Activated CD8-positive, alpha-beta memory T cell treated with anti-CD3 and anti-CD28 coated beads, Interleukin-2, amount 10 ng/mL, durations not matched to agents 7 days and 5 days (primary cell): Measurements from ENCODE around the gene ARPC1B. TPM values are rescaled to one million over a fixed set of nuclear protein-coding genes. Genes with fewer than 3 reads are reported as not detected.
A peak's percentile ranks its signal among the peaks of the same experiment; 100 is the strongest.
"Not testable (repeated sequence)": the region's sequence is repeated elsewhere in the genome, so short reads cannot be mapped to it uniquely, and the experiment has no call there.

Experiments
- ATAC-seq: fragments of 150-1000 bp; cut with Tn5 transposase; one replicate; pipeline ENCODE4 v1.10.0; 2021; ENCODE audit warnings: moderate library complexity
- CTCF ChIA-PET: fragments of 350-600 bp; sonication (Branson Sonifier 250); formaldehyde crosslinking; loops from one replicate; lab custom pipeline; 2021; ENCODE audit warnings: antibody characterized with exemption; lab: Charles Lee
- DNase-seq: peaks from one replicate; pipeline ENCODE4 v3.0.0-alpha.2; 2020
- H3K27ac Mint-ChIP-seq: one replicate; pipeline ENCODE4 v1.8.0; 2021; ENCODE audit warnings: mild to moderate bottlenecking, mixed read lengths
- H3K27me3 Mint-ChIP-seq: one replicate; pipeline ENCODE4 v1.8.0; 2021; ENCODE audit warnings: mixed read lengths
- H3K36me3 Mint-ChIP-seq: one replicate; pipeline ENCODE4 v1.8.0; 2021; ENCODE audit warnings: mild to moderate bottlenecking, mixed read lengths
- H3K4me1 Mint-ChIP-seq: one replicate; pipeline ENCODE4 v1.8.0; 2021; ENCODE audit warnings: mixed read lengths
- H3K4me3 Mint-ChIP-seq: one replicate; pipeline ENCODE4 v1.8.0; 2021; ENCODE audit warnings: mild to moderate bottlenecking, moderate library complexity, mixed read lengths
- H3K9me3 Mint-ChIP-seq: one replicate; pipeline ENCODE4 v1.8.0; 2022; ENCODE audit warnings: low read depth, mixed read lengths
- total RNA-seq, 2 experiments: library from RNA; stranded (reverse); gene quantifications; one replicate each; pipeline ENCODE4 v1.2.3, GENCODE V29; 2021

Gene ARPC1B
- 100 to 1,000 TPM; 388 to 398 TPM for total RNA-seq

GRCh38 chr7:99374111-99375064, at the start of gene ARPC1B:
ARPC1B (plus strand) TSS chr7:99374730; CDS start chr7:99385715, 10,985 bp downstream.
- DNase-seq (peak; percentile 89), ATAC-seq (peak; percentile 72)
- peak within 1 kb of the TSS; percentile 79 for H3K4me3 Mint-ChIP-seq
- H3K9me3 Mint-ChIP-seq, result no peaks in the 10 kb centered on the region
- H3K4me1 Mint-ChIP-seq, result peaks cover 42% of the 10 kb centered on the region
- H3K36me3 Mint-ChIP-seq, result peaks cover 19% of the 10 kb centered on the region
- peak within 1 kb of the TSS; percentile 80 for H3K27ac Mint-ChIP-seq
- H3K27me3 Mint-ChIP-seq, result no peaks in the 10 kb centered on the region
- CTCF ChIA-PET, result interaction anchor here (1.0 kb wide), 1 partner anchor 17 kb away, joined by 3 read pairs; no protein-coding TSS in a partner anchor

GRCh38 chr7:99325001-99325493, 49.5 kb upstream of the ARPC1B start:
- ATAC-seq (no peak), DNase-seq (no peak)
- peaks cover 28% of the 10 kb centered on the region for H3K4me1 Mint-ChIP-seq
- peak overlapping the region; percentile 82 for H3K4me3 Mint-ChIP-seq
- H3K27ac Mint-ChIP-seq, result peak overlapping the region; percentile 72
- H3K36me3 Mint-ChIP-seq, result peaks cover 4% of the 10 kb centered on the region
- no peaks in the 10 kb centered on the region for H3K27me3 Mint-ChIP-seq
- CTCF ChIA-PET, result interaction anchor here (1.0 to 5.7 kb wide), 5 partner anchors 11 to 285 kb away, joined by 3 to 29 read pairs (median 4); no protein-coding TSS in a partner anchor
- H3K9me3 Mint-ChIP-seq, result no peaks in the 10 kb centered on the region

GRCh38 chr7:99325592-99326407, 48.7 kb upstream of the ARPC1B start, which contains the start of gene ARPC1A:
ARPC1A (plus strand) TSS chr7:99325898; CDS start chr7:99333354, 7,456 bp downstream.
- peaks cover 35% of the 10 kb centered on the region for H3K4me1 Mint-ChIP-seq
- DNase-seq (peak; percentile 93), ATAC-seq (peak; percentile 95)
- H3K27ac Mint-ChIP-seq, result peak within 1 kb of the TSS; percentile 72
- no peaks in the 10 kb centered on the region for H3K9me3 Mint-ChIP-seq
- no peaks in the 10 kb centered on the region for H3K27me3 Mint-ChIP-seq
- CTCF ChIA-PET, result interaction anchor here (1.0 to 5.7 kb wide), 6 partner anchors 12 to 286 kb away, joined by 3 to 29 read pairs (median 4); no protein-coding TSS in a partner anchor
- peak within 1 kb of the TSS; percentile 82 for H3K4me3 Mint-ChIP-seq
- peaks cover 7% of the 10 kb centered on the region for H3K36me3 Mint-ChIP-seq

- peaks cover 40% of the 10 kb centered on the region for H3K4me1 Mint-ChIP-seq
Observed at GRCh38 chr7:99326408-99326782, 48.1 kb upstream of the ARPC1B start.

GRCh38 chr7:99330314-99330961, 44.1 kb upstream of the ARPC1B start:
- not testable (repeated sequence) for H3K9me3 Mint-ChIP-seq
- Mint-ChIP-seq H3K4me3 (peak overlapping the region; percentile 26), H3K4me1 (peaks cover 47% of the 10 kb centered on the region)

More at GRCh38 chr7:99326408-99326782, 48.1 kb upstream of the ARPC1B start:
- H3K9me3 Mint-ChIP-seq, result no peaks in the 10 kb centered on the region
- no peak for DNase-seq
- ATAC-seq, result no peak
- CTCF ChIA-PET, result interaction anchor here (1.1 to 5.7 kb wide), 3 partner anchors 13 to 90 kb away, joined by 3 to 29 read pairs (median 4); no protein-coding TSS in a partner anchor
- peak overlapping the region; percentile 82 for H3K4me3 Mint-ChIP-seq
- H3K27ac Mint-ChIP-seq, result peak overlapping the region; percentile 72
- H3K27me3 Mint-ChIP-seq, result no peaks in the 10 kb centered on the region
- H3K36me3 Mint-ChIP-seq, result peaks cover 12% of the 10 kb centered on the region

GRCh38 chr7:99331002-99331401, 43.5 kb upstream of the ARPC1B start:
- H3K4me3 Mint-ChIP-seq, result no peak overlapping the region
- no peaks in the 10 kb centered on the region for H3K27me3 Mint-ChIP-seq
- peaks cover 47% of the 10 kb centered on the region for H3K4me1 Mint-ChIP-seq
- CTCF ChIA-PET, result no interaction called here
- DNase-seq, result no peak
- ATAC-seq, result no peak
- H3K9me3 Mint-ChIP-seq, result no peaks in the 10 kb centered on the region
- H3K36me3 Mint-ChIP-seq, result peaks cover 32% of the 10 kb centered on the region
- H3K27ac Mint-ChIP-seq, result peak overlapping the region; percentile 85

More at GRCh38 chr7:99330314-99330961, 44.1 kb upstream of the ARPC1B start:
- peak; percentile 31 for ATAC-seq
- peaks cover 32% of the 10 kb centered on the region for H3K36me3 Mint-ChIP-seq
- CTCF ChIA-PET, result interaction anchor here (0.7 to 1.2 kb wide), 3 partner anchors 9 to 32 kb away, joined by 3 to 6 read pairs (median 3); no protein-coding TSS in a partner anchor
- not testable (repeated sequence) for H3K27me3 Mint-ChIP-seq, DNase-seq
- H3K27ac Mint-ChIP-seq, result peak overlapping the region; percentile 85

GRCh38 chr7:99339595-99339994, 34.9 kb upstream of the ARPC1B start:
- peaks cover 10% of the 10 kb centered on the region for H3K4me1 Mint-ChIP-seq
- DNase-seq (no peak), ATAC-seq (no peak)
- H3K9me3 Mint-ChIP-seq, result no peaks in the 10 kb centered on the region
- H3K27ac Mint-ChIP-seq, result no peak overlapping the region
- H3K4me3 Mint-ChIP-seq, result no peak overlapping the region
- CTCF ChIA-PET, result interaction anchor here (0.5 to 1.4 kb wide), 3 partner anchors 10 to 22 kb away, joined by 3 to 4 read pairs (median 3); no protein-coding TSS in a partner anchor
- H3K36me3 Mint-ChIP-seq, result peaks cover 53% of the 10 kb centered on the region
- no peaks in the 10 kb centered on the region for H3K27me3 Mint-ChIP-seq

GRCh38 chr7:99340659-99341058, 33.9 kb upstream of the ARPC1B start:
- H3K27me3 Mint-ChIP-seq, result no peaks in the 10 kb centered on the region
- H3K27ac Mint-ChIP-seq, result no peak overlapping the region
- DNase-seq, result no peak
- peaks cover 10% of the 10 kb centered on the region for H3K4me1 Mint-ChIP-seq
- no peaks in the 10 kb centered on the region for H3K9me3 Mint-ChIP-seq
- CTCF ChIA-PET, result interaction anchor here (1.0 kb wide), 1 partner anchor 21 kb away, joined by 4 read pairs; no protein-coding TSS in a partner anchor
- H3K36me3 Mint-ChIP-seq, result peaks cover 51% of the 10 kb centered on the region
- no peak overlapping the region for H3K4me3 Mint-ChIP-seq
- ATAC-seq, result no peak

GRCh38 chr7:99344061-99344647, 30.4 kb upstream of the ARPC1B start:
- peaks cover 48% of the 10 kb centered on the region for H3K36me3 Mint-ChIP-seq
- H3K27me3 Mint-ChIP-seq, result no peaks in the 10 kb centered on the region
- H3K4me1 Mint-ChIP-seq, result peaks cover 10% of the 10 kb centered on the region
- no peak overlapping the region for H3K4me3 Mint-ChIP-seq
- DNase-seq (no peak), ATAC-seq (no peak)
- CTCF ChIA-PET, result no interaction called here
- H3K9me3 Mint-ChIP-seq, result no peaks in the 10 kb centered on the region
- H3K27ac Mint-ChIP-seq, result peak overlapping the region; percentile 15

- H3K27ac Mint-ChIP-seq, H3K4me3 Mint-ChIP-seq, H3K4me1 Mint-ChIP-seq, CTCF ChIA-PET, H3K27me3 Mint-ChIP-seq, DNase-seq, ATAC-seq, H3K9me3 Mint-ChIP-seq: not testable (repeated sequence)
- H3K36me3 Mint-ChIP-seq, result peaks cover 40% of the 10 kb centered on the region
Observed at GRCh38 chr7:99350641-99351040, 23.9 kb upstream of the ARPC1B start.

GRCh38 chr7:99352247-99352646, 22.3 kb upstream of the ARPC1B start:
- ATAC-seq (no peak), DNase-seq (no peak)
- no peak overlapping the region for H3K4me3 Mint-ChIP-seq
- H3K4me1 Mint-ChIP-seq, result no peaks in the 10 kb centered on the region
- H3K36me3 Mint-ChIP-seq, result peaks cover 39% of the 10 kb centered on the region
- H3K9me3 Mint-ChIP-seq, result no peaks in the 10 kb centered on the region
- CTCF ChIA-PET, result interaction anchor here (1.1 kb wide), 1 partner anchor 13 kb away, joined by 3 read pairs; no protein-coding TSS in a partner anchor
- no peaks in the 10 kb centered on the region for H3K27me3 Mint-ChIP-seq
- no peak overlapping the region for H3K27ac Mint-ChIP-seq

- no peaks in the 10 kb centered on the region for H3K27me3 Mint-ChIP-seq
Observed at GRCh38 chr7:99355098-99355497, 19.4 kb upstream of the ARPC1B start.

More at GRCh38 chr7:99355098-99355497, 19.4 kb upstream of the ARPC1B start:
- H3K4me1 Mint-ChIP-seq, result no peaks in the 10 kb centered on the region
- no peak overlapping the region for H3K4me3 Mint-ChIP-seq
- CTCF ChIA-PET, result no interaction called here
- ATAC-seq (no peak), DNase-seq (no peak)
- H3K9me3 Mint-ChIP-seq, result no peaks in the 10 kb centered on the region
- H3K27ac Mint-ChIP-seq, result no peak overlapping the region
- H3K36me3 Mint-ChIP-seq, result peaks cover 43% of the 10 kb centered on the region
